Smooth muscle cell of trachea (primary cell): ENCODE data around the gene CADPS. TPM values are rescaled to one million over a fixed set of nuclear protein-coding genes. Genes with fewer than 3 reads are reported as not detected.

Experiments
- total RNA-seq: library from RNA; depleted of rRNA; stranded (reverse); fragments of >200 nt; gene quantifications from 2 replicates; pipeline ENCODE4 v1.2.1, GENCODE V29; 2014

CADPS gene
- total RNA-seq = 3.8 and 7.4 TPM in 2 replicates

DNA sequence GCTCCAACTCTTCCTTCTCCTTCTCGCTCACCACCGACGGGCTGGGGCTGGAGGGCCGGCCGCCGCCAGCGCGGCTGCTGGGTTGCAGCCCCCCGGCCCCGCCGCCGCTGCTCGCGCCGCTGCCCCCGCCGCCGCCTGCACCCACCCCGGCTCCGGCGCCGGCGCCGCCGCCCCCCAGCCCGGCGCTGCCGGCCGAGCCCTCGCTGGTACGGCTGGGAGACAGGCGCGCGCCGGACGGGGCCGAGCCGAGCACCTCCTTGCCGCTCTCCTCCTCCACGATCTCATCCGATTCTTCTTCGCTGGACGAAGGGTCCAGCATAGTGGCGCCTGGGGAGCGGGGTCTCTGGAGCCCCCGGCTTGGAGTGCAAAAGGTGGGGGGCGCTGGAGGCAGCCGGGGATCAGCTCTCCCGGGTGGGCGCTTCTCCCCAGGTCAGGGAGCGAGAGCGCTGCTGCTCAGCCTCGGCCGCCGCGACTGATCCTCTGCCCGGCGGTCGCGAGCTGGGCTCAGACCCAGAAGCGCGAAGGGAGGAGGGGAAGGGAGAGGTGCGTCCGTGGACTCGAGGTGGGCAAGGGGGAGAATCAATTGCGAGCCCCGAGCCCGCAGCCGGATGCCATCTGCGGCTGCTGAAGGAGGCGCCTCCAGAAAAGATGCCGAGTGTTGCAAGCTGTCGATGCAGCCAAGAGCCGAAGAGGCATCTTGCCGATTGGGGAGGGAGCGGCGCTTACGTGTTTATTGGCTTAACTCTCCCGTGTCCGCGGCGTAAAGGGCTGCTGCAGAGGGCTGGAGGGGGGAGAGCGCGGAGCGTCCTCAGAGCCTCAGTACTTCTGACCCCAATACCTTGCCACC, at the start of gene CADPS:
Gene CADPS (minus strand): TSS at position 706 of the 847 bp plus-strand sequence. CDS start 387 bp downstream, at position 319.

DNA sequence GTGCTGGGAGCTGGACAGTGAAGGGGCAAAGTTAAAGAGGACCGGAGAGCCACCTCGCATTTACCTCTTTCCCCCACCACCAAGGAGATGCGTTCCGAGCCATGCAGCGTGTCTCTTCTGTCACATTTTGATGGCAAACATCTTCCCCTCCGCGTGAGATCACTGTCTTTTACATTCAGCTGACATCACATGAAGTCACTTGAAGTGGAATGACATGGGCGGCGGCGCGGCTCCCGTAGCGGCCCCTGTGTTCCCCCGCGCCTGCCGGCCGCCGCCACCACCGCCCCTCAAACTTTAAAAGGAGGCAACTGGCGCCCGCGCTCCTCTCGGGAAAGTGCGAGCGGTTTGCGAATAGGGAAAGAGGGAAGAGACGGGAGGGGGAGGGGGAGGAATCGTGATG, 502.0 kb downstream of the CADPS start, which contains the start of gene FEZF2:
Gene FEZF2 (minus strand): TSS at position 336 of the 400 bp plus-strand sequence. CDS start 682 bp downstream, outside the sequence.

